Esophagus muscularis mucosa (tissue), 4 donors: ENCODE measurements around the gene IKZF2. TPM values are rescaled to one million over a fixed set of nuclear protein-coding genes. Genes with fewer than 3 reads are reported as not detected.

Experiments
- DNase-seq: peaks from one replicate; pipeline ENCODE4 v3.0.0-alpha.2; 2017; ENCODE audit errors: extremely low spot score
- H3K27ac ChIP-seq, 4 donors: fragments of 200-600 bp; sonication (generic); replicated peaks in 1 of 4; 1 replicate in 3 of 4; 2 replicates in 1 of 4; pipeline ENCODE4 v1.5.1; 2016 to 2019; ENCODE audit warnings: mild to moderate bottlenecking in 1 of 4
- H3K27me3 ChIP-seq, 4 donors: fragments of 200-600 bp; sonication (generic); one replicate each; pipeline versions ENCODE4 v1.5.1 to v1.6.0; 2016 to 2019
- H3K36me3 ChIP-seq, 4 donors: fragments of 200-600 bp; sonication (generic); one replicate each; pipeline ENCODE4 v1.5.1; 2016 to 2019
- H3K4me1 ChIP-seq, 4 donors: fragments of 200-600 bp; sonication (generic); one replicate each; pipeline ENCODE4 v1.5.1; 2016 to 2019
- H3K4me3 ChIP-seq, 4 donors: fragments of 200-600 bp; sonication (generic); 1 replicate in 2 of 4; 2 replicates in 2 of 4; pipeline ENCODE4 v1.5.1; 2016 to 2019; ENCODE audit warnings: mild to moderate bottlenecking in 4 of 4, moderate library complexity in 1 of 4
- H3K9me3 ChIP-seq, 4 donors: fragments of 200-600 bp; sonication (generic); 1 replicate in 3 of 4; 2 replicates in 1 of 4; pipeline ENCODE4 v1.5.1; 2016 to 2019
- CTCF ChIP-seq, 3 experiments: fragments of 200-600 bp in 2 of 3; fragments of 450-650 bp in 1 of 3; sonication (generic) in 2 of 3; IDR thresholded peaks; one replicate each; pipeline ENCODE4 v1.5.1; 2017 to 2019; ENCODE audit warnings: antibody characterized with exemption in 3 of 3, mild to moderate bottlenecking in 2 of 3, moderate library complexity in 1 of 3
- EP300 ChIP-seq: sonication (generic); formaldehyde crosslinking; IDR thresholded peaks from one replicate; pipeline ENCODE4 v1.6.1; 2017; ENCODE audit warnings: antibody characterized with exemption
- POLR2A ChIP-seq: fragments of 450-650 bp; IDR thresholded peaks from one replicate; pipeline ENCODE4 v1.6.1; 2017; ENCODE audit warnings: antibody characterized with exemption, moderate library complexity, mild to moderate bottlenecking, low read depth
- POLR2AphosphoS5 ChIP-seq, 2 donors: sonication (generic); formaldehyde crosslinking; IDR thresholded peaks; one replicate each; pipeline ENCODE4 v1.6.1; 2017; ENCODE audit warnings: antibody characterized with exemption in 2 of 2
- WGBS: methylation state at CpG from one replicate; pipeline ENCODE4 v1.1.5; 2018; 5-methylcytosine and 5-hydroxymethylcytosine counted together
- intact Hi-C: fragments of 100-400 bp; cut with DNase I; formaldehyde crosslinking; loops from one replicate; pipeline ENCODE4 v1.15.1; 2023
- total RNA-seq, 4 donors: library from RNA; depleted of rRNA; stranded (reverse); fragments of >200 nt; gene quantifications; one replicate each; pipeline versions ENCODE4 v1.1.0 to v1.2.1, GENCODE V29; 2016

IKZF2 gene
- total RNA-seq, 4 donors from 2014 or later, result 6.5 to 11.2 (median 8.8) TPM

- intact Hi-C loops, result no loop called here
- no peak for DNase-seq
- peaks cover 17 to 40% (median 30%) of the 10 kb centered on the region in 4 donors for H3K4me1 ChIP-seq
- H3K27me3 ChIP-seq, result no peaks in the 10 kb centered on the region
- H3K9me3 ChIP-seq, result no peaks in the 10 kb centered on the region
- TF ChIP-seq CTCF (IDR thresholded peaks at IDR 0.05) (no peak), POLR2AphosphoS5 (IDR thresholded peaks at IDR 0.05) (no peak), POLR2A (no peak), EP300 (no peak)
- H3K4me3 ChIP-seq, result no peak overlapping the region
- WGBS, result 76% methylated on average over 4 of the region's 4 CpGs
- no peak overlapping the region for H3K27ac ChIP-seq
- no peaks in the 10 kb centered on the region for H3K36me3 ChIP-seq
These were observed 65.9 kb downstream of the IKZF2 start for GRCh38 chr2:213085538-213085937.

- Histone ChIP-seq H3K27me3 (no peaks in the 10 kb centered on the region), H3K27ac (no peak overlapping the region), H3K4me1 (peaks cover 17 to 36% (median 29%) of the 10 kb centered on the region in 4 donors), H3K9me3 (no peaks in the 10 kb centered on the region), H3K36me3 (no peaks in the 10 kb centered on the region), H3K4me3 (no peak overlapping the region)
- TF ChIP-seq POLR2A (no peak), POLR2AphosphoS5 (IDR thresholded peaks at IDR 0.05) (no peak), EP300 (no peak), CTCF (IDR thresholded peaks at IDR 0.05) (no peak)
- DNase-seq, result no peak
- intact Hi-C loops, result no loop called here
These were observed 67.2 kb downstream of the IKZF2 start for GRCh38 chr2:213084261-213084660.

GRCh38 chr2:213080969-213081617 is 70.3 kb downstream of the IKZF2 start:
- H3K27ac ChIP-seq, result no peak overlapping the region
- DNase-seq, result no peak
- H3K4me1 ChIP-seq, result peaks cover 5 to 22% (median 16%) of the 10 kb centered on the region in 4 donors
- no peaks in the 10 kb centered on the region for H3K36me3 ChIP-seq
- no peak for TF ChIP-seq POLR2A
- no peak for TF ChIP-seq POLR2AphosphoS5 (IDR thresholded peaks at IDR 0.05)
- no peak for TF ChIP-seq EP300
- no peak for TF ChIP-seq CTCF (IDR thresholded peaks at IDR 0.05)
- no peaks in the 10 kb centered on the region for H3K9me3 ChIP-seq
- H3K4me3 ChIP-seq, result no peak overlapping the region
- intact Hi-C loops, result no loop called here
- no peaks in the 10 kb centered on the region for H3K27me3 ChIP-seq

- no peaks in the 10 kb centered on the region for H3K9me3 ChIP-seq
- no peak overlapping the region for H3K27ac ChIP-seq
- peaks cover 0 to 9% (median 5%) of the 10 kb centered on the region in 4 donors for H3K4me1 ChIP-seq
- no peak for DNase-seq
- no peak overlapping the region for H3K4me3 ChIP-seq
- TF ChIP-seq EP300, result no peak
- TF ChIP-seq POLR2AphosphoS5 (IDR thresholded peaks at IDR 0.05), result no peak
- no peak for TF ChIP-seq POLR2A
- no peak for TF ChIP-seq CTCF (IDR thresholded peaks at IDR 0.05)
- no peaks in the 10 kb centered on the region for H3K27me3 ChIP-seq
- intact Hi-C loops, result no loop called here
- no peaks in the 10 kb centered on the region for H3K36me3 ChIP-seq
These were observed 71.7 kb downstream of the IKZF2 start for GRCh38 chr2:213079756-213080155.

GRCh38 chr2:213078686-213079085 is 72.7 kb downstream of the IKZF2 start:
- H3K27me3 ChIP-seq, result no peaks in the 10 kb centered on the region
- H3K4me1 ChIP-seq, result peaks cover 0 to 6% (median 3%) of the 10 kb centered on the region in 4 donors
- 96% methylated on average over 1 of the region's 1 CpG for WGBS

More at GRCh38 chr2:213078686-213079085, 72.7 kb downstream of the IKZF2 start:
- Histone ChIP-seq H3K9me3 (no peaks in the 10 kb centered on the region), H3K36me3 (no peaks in the 10 kb centered on the region), H3K4me3 (no peak overlapping the region), H3K27ac (no peak overlapping the region)
- intact Hi-C loops, result no loop called here
- DNase-seq, result no peak
- TF ChIP-seq EP300 (no peak), POLR2AphosphoS5 (IDR thresholded peaks at IDR 0.05) (no peak), CTCF (IDR thresholded peaks at IDR 0.05) (no peak), POLR2A (no peak)
